22Rv1 (cell line): Measurements from ENCODE around the gene ST8SIA6.

ENCODE experiments used
- H3K27ac ChIP-seq: fragments of 450-650 bp; 2 replicates; pipeline ENCODE4 v1.5.1; 2017
- CTCF ChIP-seq: fragments of 450-650 bp; IDR thresholded peaks from 2 replicates; pipeline ENCODE4 v1.5.1; 2017; ENCODE audit warnings: mild to moderate bottlenecking
- ZFX ChIP-seq: fragments of 450-650 bp; IDR thresholded peaks from 2 replicates; pipeline ENCODE4 v1.6.1; 2017; ENCODE audit warnings: antibody characterized with exemption, borderline replicate concordance

ST8SIA6 gene

GRCh38 chr10:17429490-17429889 lies 24.9 kb downstream of the ST8SIA6 start:
- TF ChIP-seq ZFX (no peak), CTCF (no peak)
- H3K27ac ChIP-seq: no peak overlapping the region

GRCh38 chr10:17428351-17429097 lies 25.9 kb downstream of the ST8SIA6 start:
- no peak for TF ChIP-seq CTCF
- TF ChIP-seq ZFX: no peak

GRCh38 chr10:17427666-17428350 lies 26.6 kb downstream of the ST8SIA6 start:
- TF ChIP-seq CTCF: no peak
- TF ChIP-seq ZFX: no peak
- H3K27ac ChIP-seq: no peak overlapping the region

More at GRCh38 chr10:17428351-17429097, 25.9 kb downstream of the ST8SIA6 start:
- no peak overlapping the region for H3K27ac ChIP-seq

- no peak for TF ChIP-seq CTCF
- TF ChIP-seq ZFX: no peak
- no peak overlapping the region for H3K27ac ChIP-seq
These were observed 27.2 kb downstream of the ST8SIA6 start for GRCh38 chr10:17427201-17427600.

GRCh38 chr10:17426263-17426750 lies 28.1 kb downstream of the ST8SIA6 start:
- H3K27ac ChIP-seq: no peak overlapping the region
- TF ChIP-seq ZFX: no peak
- no peak for TF ChIP-seq CTCF

GRCh38 chr10:17425584-17426262 lies 28.7 kb downstream of the ST8SIA6 start:
- TF ChIP-seq CTCF (no peak), ZFX (no peak)
- no peak overlapping the region for H3K27ac ChIP-seq
